ENCODE results near the gene SLC29A4.
"Not testable (repeated sequence)": the region's sequence is repeated elsewhere in the genome, so short reads cannot be mapped to it uniquely, and the experiment has no call there.

SLC29A4 gene

GRCh38 chr7:5270788-5271187 is 12.0 kb upstream of the SLC29A4 start:
- DNase-seq (ENCODE audit: low read depth, low spot score) = no peak
- no peak overlapping the region for H3K4me3 ChIP-seq (ENCODE audit: low read length)

- not testable (repeated sequence) for H3K4me3 ChIP-seq (ENCODE audit: low read length); DNase-seq (ENCODE audit: low read depth, low spot score)
These were observed 8.8 kb upstream of the SLC29A4 start for GRCh38 chr7:5273831-5274405.

GRCh38 chr7:5274441-5274840 is 8.3 kb upstream of the SLC29A4 start:
- DNase-seq (ENCODE audit: low read depth, low spot score) = no peak

GRCh38 chr7:5274985-5275431 is 7.7 kb upstream of the SLC29A4 start:
- DNase-seq (ENCODE audit: low read depth, low spot score); H3K4me3 ChIP-seq (ENCODE audit: low read length): not testable (repeated sequence)

More at GRCh38 chr7:5274441-5274840, 8.3 kb upstream of the SLC29A4 start:
- H3K4me3 ChIP-seq (ENCODE audit: low read length) = no peak overlapping the region

- not testable (repeated sequence) for H3K4me3 ChIP-seq (ENCODE audit: low read length); DNase-seq (ENCODE audit: low read depth, low spot score)
These were observed 7.2 kb upstream of the SLC29A4 start for GRCh38 chr7:5275510-5275909.

GRCh38 chr7:5276123-5276522 is 6.6 kb upstream of the SLC29A4 start:
- H3K4me3 ChIP-seq (ENCODE audit: low read length); DNase-seq (ENCODE audit: low read depth, low spot score): not testable (repeated sequence)

GRCh38 chr7:5276611-5277010 is 6.1 kb upstream of the SLC29A4 start:
- no peak overlapping the region for H3K4me3 ChIP-seq (ENCODE audit: low read length)

GRCh38 chr7:5278766-5279165 is 4.0 kb upstream of the SLC29A4 start:
- DNase-seq (ENCODE audit: low read depth, low spot score) = no peak
- no peak overlapping the region for H3K4me3 ChIP-seq (ENCODE audit: low read length)

More at GRCh38 chr7:5276611-5277010, 6.1 kb upstream of the SLC29A4 start:
- no peak for DNase-seq (ENCODE audit: low read depth, low spot score)

- no peak overlapping the region for H3K4me3 ChIP-seq (ENCODE audit: low read length)
- no peak for DNase-seq (ENCODE audit: low read depth, low spot score)
These were observed 3.0 kb upstream of the SLC29A4 start for GRCh38 chr7:5279734-5280133.

- not testable (repeated sequence) for H3K4me3 ChIP-seq (ENCODE audit: low read length)
These were observed 894 bp upstream of the SLC29A4 start for GRCh38 chr7:5281598-5282500.

GRCh38 chr7:5283421-5284303 is 919 bp downstream of the SLC29A4 start:
- DNase-seq (ENCODE audit: low read depth, low spot score) = no peak
- peak overlapping the region; percentile 20 for H3K4me3 ChIP-seq (ENCODE audit: low read length)

More at GRCh38 chr7:5281598-5282500, 894 bp upstream of the SLC29A4 start:
- DNase-seq (ENCODE audit: low read depth, low spot score) = not testable (repeated sequence)

GRCh38 chr7:5284304-5285281 is 1.9 kb downstream of the SLC29A4 start:
- no peak overlapping the region for H3K4me3 ChIP-seq (ENCODE audit: low read length)
- DNase-seq (ENCODE audit: low read depth, low spot score) = peak; percentile 19

- no peak for DNase-seq (ENCODE audit: low read depth, low spot score)
- no peak overlapping the region for H3K4me3 ChIP-seq (ENCODE audit: low read length)
These were observed 4.2 kb downstream of the SLC29A4 start for GRCh38 chr7:5286933-5287332.

- DNase-seq (ENCODE audit: low read depth, low spot score); H3K4me3 ChIP-seq (ENCODE audit: low read length): not testable (repeated sequence)
These were observed 4.6 kb downstream of the SLC29A4 start for GRCh38 chr7:5287373-5287772.

GRCh38 chr7:5287802-5288201 is 5.1 kb downstream of the SLC29A4 start:
- DNase-seq (ENCODE audit: low read depth, low spot score) = no peak
- no peak overlapping the region for H3K4me3 ChIP-seq (ENCODE audit: low read length)

- H3K4me3 ChIP-seq (ENCODE audit: low read length); DNase-seq (ENCODE audit: low read depth, low spot score): not testable (repeated sequence)
These were observed 5.8 kb downstream of the SLC29A4 start for GRCh38 chr7:5288560-5288959.

- no peak overlapping the region for H3K4me3 ChIP-seq (ENCODE audit: low read length)
- no peak for DNase-seq (ENCODE audit: low read depth, low spot score)
These were observed 6.6 kb downstream of the SLC29A4 start for GRCh38 chr7:5289355-5289754.

- DNase-seq (ENCODE audit: low read depth, low spot score) = no peak
These were observed 8.6 kb downstream of the SLC29A4 start for GRCh38 chr7:5291301-5291700.

More at GRCh38 chr7:5291301-5291700, 8.6 kb downstream of the SLC29A4 start:
- no peak overlapping the region for H3K4me3 ChIP-seq (ENCODE audit: low read length)
